GM12872 (cell line): ENCODE measurements around the gene ZNF862.

Source experiments
- TF ChIP-seq, protein P1 (sequence below): IDR thresholded peaks from 3 replicates; pipeline ENCODE4 v1.5.1; 2011; ENCODE audit warnings: low read depth, mild to moderate bottlenecking, low read length, moderate library complexity; ENCODE audit not compliant: insufficient read depth

Gene ZNF862

DNA sequence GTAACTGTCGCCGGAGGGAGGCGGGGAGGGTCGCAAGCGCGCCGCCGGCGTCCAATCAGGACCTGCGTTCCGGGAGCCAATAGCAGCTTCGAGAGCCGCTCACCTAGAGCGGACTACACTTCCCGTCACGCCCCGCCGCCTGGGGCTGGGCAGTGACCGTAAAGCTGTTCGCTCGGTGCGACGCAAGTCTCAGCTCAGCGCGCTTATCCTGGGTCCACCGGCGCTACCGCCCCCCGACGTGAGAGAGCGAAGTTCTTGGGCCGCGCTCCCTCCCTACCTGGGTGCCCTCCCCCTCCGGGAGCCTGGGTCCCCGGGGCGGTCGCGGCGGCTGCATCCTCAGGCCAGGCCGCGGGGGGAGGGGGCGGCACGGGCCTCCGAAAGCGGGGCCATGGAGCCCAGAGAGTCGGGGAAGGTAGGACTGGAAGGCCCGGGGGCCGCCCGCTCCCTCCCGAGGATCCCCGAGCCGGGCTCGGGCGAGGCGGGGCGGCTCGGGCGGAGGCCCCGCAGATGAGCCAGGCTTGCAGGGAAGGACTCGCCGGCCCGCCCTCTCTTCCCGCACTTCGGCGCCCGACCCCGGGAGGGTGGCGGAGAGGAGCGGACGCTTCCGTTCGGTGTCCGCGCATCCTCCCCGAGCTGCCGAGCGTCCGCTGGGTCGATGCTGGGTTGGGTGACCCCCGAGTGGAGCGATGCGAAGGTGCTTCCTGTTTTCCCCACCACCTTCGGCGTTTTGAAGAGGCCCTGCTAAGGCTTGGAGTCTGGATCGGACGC lies at the start of gene ZNF862:
ZNF862 (plus strand) TSS at position 152 of the 768 bp plus-strand sequence; CDS start at position 389, 237 bp downstream.
- TF ChIP-seq, protein P1, sequence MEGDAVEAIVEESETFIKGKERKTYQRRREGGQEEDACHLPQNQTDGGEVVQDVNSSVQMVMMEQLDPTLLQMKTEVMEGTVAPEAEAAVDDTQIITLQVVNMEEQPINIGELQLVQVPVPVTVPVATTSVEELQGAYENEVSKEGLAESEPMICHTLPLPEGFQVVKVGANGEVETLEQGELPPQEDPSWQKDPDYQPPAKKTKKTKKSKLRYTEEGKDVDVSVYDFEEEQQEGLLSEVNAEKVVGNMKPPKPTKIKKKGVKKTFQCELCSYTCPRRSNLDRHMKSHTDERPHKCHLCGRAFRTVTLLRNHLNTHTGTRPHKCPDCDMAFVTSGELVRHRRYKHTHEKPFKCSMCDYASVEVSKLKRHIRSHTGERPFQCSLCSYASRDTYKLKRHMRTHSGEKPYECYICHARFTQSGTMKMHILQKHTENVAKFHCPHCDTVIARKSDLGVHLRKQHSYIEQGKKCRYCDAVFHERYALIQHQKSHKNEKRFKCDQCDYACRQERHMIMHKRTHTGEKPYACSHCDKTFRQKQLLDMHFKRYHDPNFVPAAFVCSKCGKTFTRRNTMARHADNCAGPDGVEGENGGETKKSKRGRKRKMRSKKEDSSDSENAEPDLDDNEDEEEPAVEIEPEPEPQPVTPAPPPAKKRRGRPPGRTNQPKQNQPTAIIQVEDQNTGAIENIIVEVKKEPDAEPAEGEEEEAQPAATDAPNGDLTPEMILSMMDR: no peak

DNA sequence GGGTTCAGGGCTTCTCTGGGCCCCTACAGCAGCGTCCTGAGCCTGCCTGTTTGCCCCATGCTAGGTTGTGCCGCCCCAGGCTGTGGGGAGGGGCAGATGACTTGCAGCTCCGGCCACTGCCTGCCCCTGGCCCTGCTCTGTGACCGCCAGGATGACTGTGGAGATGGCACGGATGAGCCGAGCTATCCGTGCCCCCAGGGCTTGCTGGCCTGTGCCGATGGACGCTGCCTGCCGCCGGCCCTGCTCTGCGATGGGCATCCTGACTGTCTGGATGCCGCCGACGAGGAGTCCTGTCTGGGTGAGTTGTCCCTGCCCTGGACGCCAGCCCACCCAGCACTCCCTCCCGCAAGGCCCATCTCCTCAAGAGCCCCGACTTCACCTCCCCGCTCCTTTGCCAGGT lies 49.1 kb upstream of the ZNF862 start:
- TF ChIP-seq, protein P1: no peak

DNA sequence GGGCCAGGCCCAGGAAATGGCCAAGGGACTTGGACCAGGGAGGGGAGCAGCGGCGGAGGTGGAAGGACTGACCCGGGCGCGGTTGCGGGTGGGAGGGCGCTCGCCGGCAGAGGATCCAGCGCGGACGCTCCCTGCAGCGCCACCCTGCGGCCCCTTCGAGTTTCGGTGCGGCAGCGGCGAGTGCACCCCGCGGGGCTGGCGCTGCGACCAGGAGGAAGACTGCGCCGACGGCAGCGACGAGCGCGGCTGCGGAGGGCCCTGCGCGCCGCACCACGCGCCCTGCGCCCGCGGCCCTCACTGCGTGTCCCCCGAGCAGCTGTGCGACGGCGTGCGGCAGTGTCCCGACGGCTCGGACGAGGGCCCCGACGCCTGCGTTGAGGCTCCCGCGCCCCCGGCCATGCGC lies 48.0 kb upstream of the ZNF862 start:
- TF ChIP-seq, protein P1: peak; percentile 40; the same call in 2 of the 3 replicates

DNA sequence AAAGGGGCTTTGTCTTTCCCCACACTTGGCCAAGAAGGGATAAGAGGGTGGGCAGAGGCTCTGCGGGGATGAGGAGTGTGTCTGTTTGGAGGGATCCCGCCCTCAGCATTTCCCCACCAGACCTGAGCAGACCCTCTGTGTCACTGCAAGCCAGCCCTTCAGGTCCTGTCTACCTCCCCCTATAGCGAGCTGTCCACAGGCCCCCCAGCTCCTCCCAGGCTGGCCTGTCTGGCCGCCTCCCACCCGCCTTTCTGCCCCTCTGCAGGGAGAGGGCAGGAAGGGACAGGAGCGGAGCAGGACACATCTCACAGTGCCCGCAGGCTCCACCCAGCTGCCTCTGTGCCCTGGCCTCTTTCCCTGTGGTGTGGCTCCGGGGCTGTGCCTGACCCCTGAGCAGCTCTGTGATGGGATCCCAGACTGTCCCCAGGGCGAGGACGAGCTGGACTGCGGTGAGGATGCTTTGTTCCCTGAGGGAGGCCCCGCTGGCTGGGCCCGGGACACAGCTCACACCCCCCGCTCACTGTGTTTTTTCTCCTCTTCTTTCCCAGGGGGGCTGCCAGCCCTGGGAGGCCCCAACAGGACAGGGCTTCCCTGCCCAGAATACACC lies 47.3 kb upstream of the ZNF862 start:
- TF ChIP-seq, protein P1: no peak

DNA sequence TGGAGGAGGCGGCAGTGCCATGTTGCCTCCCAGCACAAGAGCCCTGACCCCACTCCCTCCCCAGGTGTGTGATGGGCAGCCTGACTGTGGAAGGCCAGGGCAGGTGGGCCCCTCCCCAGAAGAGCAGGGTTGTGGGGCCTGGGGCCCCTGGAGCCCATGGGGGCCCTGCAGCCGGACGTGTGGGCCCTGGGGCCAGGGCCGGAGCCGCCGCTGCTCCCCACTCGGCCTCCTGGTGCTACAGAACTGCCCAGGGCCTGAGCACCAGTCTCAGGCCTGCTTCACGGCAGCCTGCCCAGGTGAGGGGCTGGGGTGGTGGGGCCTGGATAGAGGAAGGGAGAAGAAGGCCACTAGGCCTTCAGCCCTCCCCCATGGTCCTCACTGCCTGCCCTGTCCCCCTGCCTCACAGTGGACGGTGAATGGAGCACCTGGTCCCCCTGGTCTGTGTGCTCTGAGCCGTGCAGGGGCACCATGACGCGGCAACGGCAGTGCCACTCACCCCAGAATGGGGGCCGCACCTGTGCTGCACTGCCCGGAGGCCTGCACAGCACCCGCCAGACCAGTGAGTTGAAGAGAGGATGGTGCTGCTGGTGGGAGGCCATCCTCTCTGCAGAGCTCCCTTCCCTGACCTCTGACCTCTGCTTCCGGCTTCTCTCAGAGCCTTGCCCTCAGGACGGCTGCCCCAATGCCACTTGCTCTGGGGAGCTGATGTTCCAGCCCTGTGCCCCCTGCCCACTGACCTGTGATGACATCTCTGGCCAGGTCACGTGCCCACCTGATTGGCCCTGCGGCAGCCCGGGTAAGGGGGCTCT lies 46.6 kb upstream of the ZNF862 start:
- TF ChIP-seq, protein P1: no peak

DNA sequence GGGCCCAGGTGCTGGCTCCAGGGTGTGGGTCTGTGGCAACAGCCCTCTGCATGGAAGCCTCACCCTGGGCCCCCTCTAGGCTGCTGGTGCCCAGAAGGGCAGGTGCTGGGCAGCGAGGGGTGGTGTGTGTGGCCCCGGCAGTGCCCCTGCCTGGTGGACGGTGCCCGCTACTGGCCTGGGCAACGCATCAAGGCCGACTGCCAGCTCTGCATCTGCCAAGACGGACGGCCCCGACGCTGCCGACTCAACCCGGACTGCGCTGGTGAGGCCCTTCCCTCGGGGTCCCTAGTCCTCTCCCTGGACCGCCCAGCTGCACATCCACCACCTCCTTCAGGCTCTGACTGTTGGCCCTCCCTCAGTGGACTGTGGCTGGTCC lies 46.0 kb upstream of the ZNF862 start:
- TF ChIP-seq, protein P1: no peak

DNA sequence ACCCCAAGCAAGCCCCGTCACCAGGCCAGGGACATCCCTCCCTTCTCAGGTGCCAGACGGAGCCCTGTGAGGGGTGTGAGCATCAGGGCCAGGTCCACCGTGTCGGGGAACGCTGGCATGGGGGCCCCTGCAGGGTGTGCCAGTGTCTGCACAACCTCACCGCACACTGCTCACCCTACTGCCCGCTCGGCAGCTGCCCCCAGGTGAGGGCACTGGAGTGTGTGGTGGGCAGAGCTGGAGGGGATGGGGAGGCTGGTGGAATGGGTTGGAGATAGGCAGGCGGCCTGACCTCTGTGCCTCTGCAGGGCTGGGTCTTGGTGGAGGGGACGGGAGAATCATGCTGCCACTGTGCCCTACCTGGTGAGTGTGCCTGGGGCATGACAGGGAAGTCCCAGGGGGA lies 44.9 kb upstream of the ZNF862 start:
- TF ChIP-seq, protein P1: no peak
